ENCODE data around the gene HCN1. TPM values are rescaled to one million over a fixed set of nuclear protein-coding genes. Genes with fewer than 3 reads are reported as not detected.

The HCN1 gene
- total and polyA plus RNA-seq, 2 donors from 2014 or later, result not detected

DNA sequence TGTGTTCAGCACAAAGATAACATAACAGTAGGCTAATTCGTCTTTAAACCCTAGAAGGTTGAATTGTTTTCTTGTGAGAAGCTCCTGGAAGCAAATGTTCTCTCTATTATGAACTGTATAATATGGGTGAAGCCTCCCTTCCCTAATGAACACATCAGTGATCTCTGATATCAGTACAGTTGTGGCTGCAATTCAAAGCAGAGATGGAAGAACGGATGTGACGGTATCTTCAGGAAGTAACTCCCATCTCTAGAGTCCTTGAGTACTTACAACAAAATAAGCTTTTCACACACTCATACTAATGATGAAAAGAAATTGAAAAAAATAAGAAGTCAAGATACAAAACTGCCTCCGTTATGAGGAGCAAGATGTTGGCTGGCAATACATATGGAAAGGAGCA lies 4.5 kb downstream of the HCN1 start:
- FAIRE-seq (no peak), DNase-seq (no peak)
- TF ChIP-seq, protein P1, sequence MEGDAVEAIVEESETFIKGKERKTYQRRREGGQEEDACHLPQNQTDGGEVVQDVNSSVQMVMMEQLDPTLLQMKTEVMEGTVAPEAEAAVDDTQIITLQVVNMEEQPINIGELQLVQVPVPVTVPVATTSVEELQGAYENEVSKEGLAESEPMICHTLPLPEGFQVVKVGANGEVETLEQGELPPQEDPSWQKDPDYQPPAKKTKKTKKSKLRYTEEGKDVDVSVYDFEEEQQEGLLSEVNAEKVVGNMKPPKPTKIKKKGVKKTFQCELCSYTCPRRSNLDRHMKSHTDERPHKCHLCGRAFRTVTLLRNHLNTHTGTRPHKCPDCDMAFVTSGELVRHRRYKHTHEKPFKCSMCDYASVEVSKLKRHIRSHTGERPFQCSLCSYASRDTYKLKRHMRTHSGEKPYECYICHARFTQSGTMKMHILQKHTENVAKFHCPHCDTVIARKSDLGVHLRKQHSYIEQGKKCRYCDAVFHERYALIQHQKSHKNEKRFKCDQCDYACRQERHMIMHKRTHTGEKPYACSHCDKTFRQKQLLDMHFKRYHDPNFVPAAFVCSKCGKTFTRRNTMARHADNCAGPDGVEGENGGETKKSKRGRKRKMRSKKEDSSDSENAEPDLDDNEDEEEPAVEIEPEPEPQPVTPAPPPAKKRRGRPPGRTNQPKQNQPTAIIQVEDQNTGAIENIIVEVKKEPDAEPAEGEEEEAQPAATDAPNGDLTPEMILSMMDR (IDR thresholded peaks at IDR 0.05; ENCODE audit: borderline replicate concordance, extremely low read depth, insufficient read depth), result no peak
- intact Hi-C loops (cut with DNase I), result no loop called here
- H3K27ac ChIP-seq (ENCODE audit: low read depth in 2 of 2, low read length in 2 of 2), result no peak overlapping the region
- H3K4me3 ChIP-seq (ENCODE audit: low read length in 3 of 3), result no peak overlapping the region
- H3K9ac ChIP-seq (ENCODE audit: low read length in 3 of 3), result no peak overlapping the region
- peaks cover 9% of the 10 kb centered on the region for H3K27me3 ChIP-seq (ENCODE audit: control insufficient read depth, insufficient read depth, low read length)
- H3K9me3 ChIP-seq (ENCODE audit: control insufficient read depth in 2 of 3, insufficient read depth in 1 of 3, low read length in 3 of 3), result no peaks in the 10 kb centered on the region
- no peaks in the 10 kb centered on the region for H3K4me1 ChIP-seq (ENCODE audit: control insufficient read depth in 2 of 3, insufficient read depth in 2 of 3, low read depth in 1 of 3, low read length in 3 of 3)
- no peaks in the 10 kb centered on the region for H3K36me3 ChIP-seq (ENCODE audit: control insufficient read depth in 2 of 3, insufficient read depth in 3 of 3, low read length in 3 of 3)

DNA sequence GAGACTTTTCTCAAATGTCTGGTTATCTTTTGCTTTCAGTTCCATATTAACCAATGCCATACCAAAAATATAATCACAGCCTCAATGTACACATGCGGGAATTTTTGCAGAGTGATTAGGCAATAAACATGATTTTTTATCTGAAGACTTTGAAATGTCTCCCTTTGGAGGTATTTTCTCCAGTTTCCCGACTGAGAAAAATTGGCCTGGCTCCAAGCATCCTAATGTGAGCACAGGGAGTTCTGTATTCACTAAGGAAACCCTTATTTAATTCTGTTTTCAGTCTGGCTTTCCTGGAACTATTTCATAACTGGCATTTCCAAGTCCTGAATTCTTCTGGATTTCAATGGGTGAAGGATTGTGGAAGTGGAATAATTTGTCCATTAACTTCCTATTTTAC lies 8.5 kb downstream of the HCN1 start:
- FAIRE-seq (no peak), DNase-seq (no peak)
- no peaks in the 10 kb centered on the region for H3K27me3 ChIP-seq (ENCODE audit: control insufficient read depth, insufficient read depth, low read length)
- no peaks in the 10 kb centered on the region for H3K9me3 ChIP-seq (ENCODE audit: control insufficient read depth in 2 of 3, insufficient read depth in 1 of 3, low read length in 3 of 3)
- H3K27ac ChIP-seq (ENCODE audit: low read depth in 2 of 2, low read length in 2 of 2), result no peak overlapping the region
- no peaks in the 10 kb centered on the region for H3K4me1 ChIP-seq (ENCODE audit: control insufficient read depth in 2 of 3, insufficient read depth in 2 of 3, low read depth in 1 of 3, low read length in 3 of 3)
- no peaks in the 10 kb centered on the region for H3K36me3 ChIP-seq (ENCODE audit: control insufficient read depth in 2 of 3, insufficient read depth in 3 of 3, low read length in 3 of 3)
- intact Hi-C loops (cut with DNase I), result no loop called here
- TF ChIP-seq, protein P1 (IDR thresholded peaks at IDR 0.05; ENCODE audit: borderline replicate concordance, extremely low read depth, insufficient read depth), result no peak
- H3K4me3 ChIP-seq (ENCODE audit: low read length in 3 of 3), result no peak overlapping the region
- H3K9ac ChIP-seq (ENCODE audit: low read length in 3 of 3), result no peak overlapping the region

DNA sequence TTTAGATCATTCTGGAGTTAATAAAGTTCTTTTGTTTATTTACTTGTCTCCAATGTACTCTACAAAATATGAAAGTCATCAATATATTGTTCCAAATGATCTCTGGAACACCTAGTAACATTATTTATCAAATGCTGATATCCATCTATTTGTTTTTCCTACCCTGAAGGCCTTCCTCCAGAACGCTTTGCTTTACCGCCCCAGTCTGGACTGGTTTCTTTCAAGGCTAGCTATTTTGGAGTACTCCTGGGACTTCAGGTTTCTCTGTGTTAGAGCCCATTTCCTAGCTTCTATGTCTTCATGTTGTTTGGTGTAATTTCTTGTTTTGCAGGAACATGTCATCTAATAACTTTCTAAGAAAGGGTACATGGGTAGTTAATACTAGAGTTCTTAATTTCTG lies 9.6 kb downstream of the HCN1 start:
- FAIRE-seq (no peak), DNase-seq (no peak)
- Histone ChIP-seq H3K4me1 (ENCODE audit: control insufficient read depth in 2 of 3, insufficient read depth in 2 of 3, low read depth in 1 of 3, low read length in 3 of 3) (no peaks in the 10 kb centered on the region), H3K27ac (ENCODE audit: low read depth in 2 of 2, low read length in 2 of 2) (no peak overlapping the region), H3K9me3 (ENCODE audit: control insufficient read depth in 2 of 3, insufficient read depth in 1 of 3, low read length in 3 of 3) (no peaks in the 10 kb centered on the region), H3K36me3 (ENCODE audit: control insufficient read depth in 2 of 3, insufficient read depth in 3 of 3, low read length in 3 of 3) (no peaks in the 10 kb centered on the region), H3K4me3 (ENCODE audit: low read length in 3 of 3) (no peak overlapping the region), H3K27me3 (ENCODE audit: control insufficient read depth, insufficient read depth, low read length) (no peaks in the 10 kb centered on the region), H3K9ac (ENCODE audit: low read length in 3 of 3) (no peak overlapping the region)
- TF ChIP-seq, protein P1 (IDR thresholded peaks at IDR 0.05; ENCODE audit: borderline replicate concordance, extremely low read depth, insufficient read depth), result no peak
- intact Hi-C loops (cut with DNase I), result no loop called here

DNA sequence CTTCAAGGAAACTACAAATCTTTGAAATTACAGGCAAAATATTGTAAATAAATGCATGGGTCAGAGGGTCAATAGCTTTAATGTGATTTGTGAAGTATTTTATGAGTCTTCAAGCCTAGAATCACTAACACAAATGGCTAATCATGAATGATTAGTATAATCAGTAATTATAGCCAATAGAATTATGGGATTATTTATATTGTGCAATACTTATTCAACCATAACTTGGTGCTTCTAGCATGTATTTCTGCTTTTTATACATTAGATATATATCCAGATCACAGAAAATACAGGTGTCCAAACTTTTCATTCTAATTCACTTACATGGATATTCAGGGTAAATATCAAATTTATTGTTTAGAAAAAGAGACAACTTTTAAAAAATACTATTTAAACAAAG lies 12.1 kb downstream of the HCN1 start:
- no peaks in the 10 kb centered on the region for H3K4me1 ChIP-seq (ENCODE audit: control insufficient read depth in 2 of 3, insufficient read depth in 2 of 3, low read depth in 1 of 3, low read length in 3 of 3)
- FAIRE-seq, result no peak
- TF ChIP-seq, protein P1 (IDR thresholded peaks at IDR 0.05; ENCODE audit: borderline replicate concordance, extremely low read depth, insufficient read depth), result no peak

More for the DNA sequence above, 12.1 kb downstream of the HCN1 start:
- Histone ChIP-seq H3K9me3 (ENCODE audit: control insufficient read depth in 2 of 3, insufficient read depth in 1 of 3, low read length in 3 of 3) (no peaks in the 10 kb centered on the region), H3K27me3 (ENCODE audit: control insufficient read depth, insufficient read depth, low read length) (no peaks in the 10 kb centered on the region), H3K9ac (ENCODE audit: low read length in 3 of 3) (no peak overlapping the region), H3K4me3 (ENCODE audit: low read length in 3 of 3) (no peak overlapping the region), H3K36me3 (ENCODE audit: control insufficient read depth in 2 of 3, insufficient read depth in 3 of 3, low read length in 3 of 3) (no peaks in the 10 kb centered on the region), H3K27ac (ENCODE audit: low read depth in 2 of 2, low read length in 2 of 2) (no peak overlapping the region)
- intact Hi-C loops (cut with DNase I), result no loop called here
- no peak for DNase-seq
